Measurements from ENCODE around the gene EIF6.
"Not testable (repeated sequence)": the region's sequence is repeated elsewhere in the genome, so short reads cannot be mapped to it uniquely, and the experiment has no call there.

EIF6 gene

DNA sequence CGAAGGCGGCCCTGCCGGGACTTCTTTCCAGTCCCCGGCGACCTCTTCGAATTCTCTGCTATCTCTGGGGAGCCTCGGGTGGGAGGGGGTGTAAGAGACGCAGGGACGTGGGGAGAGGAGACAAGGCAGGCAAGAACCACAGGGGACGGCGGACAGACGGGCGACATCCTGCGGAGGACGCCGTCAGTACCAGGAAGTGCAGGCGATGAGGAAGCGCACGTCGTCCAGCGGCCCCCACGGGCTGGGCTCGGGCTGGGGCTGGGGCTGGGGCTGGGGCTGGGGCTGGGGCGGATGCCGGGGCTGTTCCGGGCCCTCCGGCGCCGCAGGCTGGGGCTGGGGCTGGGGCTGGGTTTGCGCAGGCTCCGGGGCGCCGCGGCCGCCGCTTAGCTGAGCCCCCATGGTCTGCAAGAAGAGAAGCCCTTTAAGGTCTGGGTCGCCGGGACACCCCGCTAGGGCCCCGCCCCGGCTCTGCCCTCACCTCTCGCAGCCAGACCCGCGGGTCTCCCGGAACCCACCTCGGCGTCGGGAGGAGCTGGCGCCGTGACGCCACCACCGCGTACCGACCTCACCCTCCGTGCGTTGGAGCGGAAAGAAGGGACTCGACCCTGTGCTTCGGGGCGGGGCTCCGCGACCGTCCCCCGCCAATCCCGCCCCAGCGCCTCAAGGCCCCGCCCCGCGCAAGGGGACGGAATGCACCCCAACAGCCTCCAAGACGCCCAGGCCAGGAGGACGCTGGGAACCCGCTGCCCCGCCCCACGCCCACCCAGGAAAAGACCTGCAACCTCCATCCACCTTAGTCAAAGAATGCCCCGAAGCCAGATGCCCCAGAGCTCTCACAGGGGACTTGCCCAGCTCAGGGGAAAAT lies 6.8 kb downstream of the EIF6 start, which contains the start of gene MMP24OS:
Gene MMP24OS, minus strand, starts transcription at position 592 of the 865 bp plus-strand sequence. Its CDS starts 193 bp downstream, at position 399.
- DNase-seq = peak; percentile 86

DNA sequence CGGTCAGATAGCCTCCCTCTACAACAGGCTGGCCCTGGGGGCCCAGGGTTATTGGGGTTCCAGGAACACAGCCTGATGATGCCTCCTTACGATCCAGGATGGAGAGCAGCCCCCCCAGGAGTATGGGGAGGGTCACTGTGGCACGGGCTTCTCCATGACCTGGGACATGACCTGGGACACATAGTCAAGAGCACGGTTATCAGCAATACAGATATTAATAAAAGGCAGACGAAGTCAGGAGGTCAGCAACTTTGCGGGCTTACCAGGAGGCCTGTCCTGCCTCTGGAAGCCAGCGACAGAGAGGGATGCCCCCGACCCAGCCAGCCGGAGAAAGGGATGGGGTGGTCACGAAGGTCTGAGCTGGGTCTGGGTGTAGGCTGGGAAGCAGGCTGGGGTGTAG lies 7.4 kb downstream of the EIF6 start:
- DNase-seq = no peak

DNA sequence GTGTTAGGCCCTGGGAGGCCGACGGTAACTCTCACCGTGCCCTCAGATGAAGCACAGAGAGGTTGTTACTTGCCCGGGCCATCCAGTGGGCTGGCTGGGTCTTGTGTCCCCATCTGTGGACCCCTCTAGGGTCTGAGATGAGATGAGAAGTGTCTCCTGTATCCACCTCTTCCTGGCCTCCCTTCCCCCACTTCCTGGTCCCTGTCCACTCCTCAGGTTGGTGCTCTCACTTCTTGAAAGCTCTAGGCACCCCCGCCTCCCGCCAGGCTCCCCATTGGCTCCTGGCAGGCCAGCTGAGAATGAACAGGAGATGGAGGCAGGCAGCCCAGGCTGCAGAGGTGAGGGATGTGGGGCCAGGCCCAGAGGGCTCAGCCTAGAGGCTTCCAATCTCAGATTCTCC lies 8.2 kb downstream of the EIF6 start:
- no peak for DNase-seq

DNA sequence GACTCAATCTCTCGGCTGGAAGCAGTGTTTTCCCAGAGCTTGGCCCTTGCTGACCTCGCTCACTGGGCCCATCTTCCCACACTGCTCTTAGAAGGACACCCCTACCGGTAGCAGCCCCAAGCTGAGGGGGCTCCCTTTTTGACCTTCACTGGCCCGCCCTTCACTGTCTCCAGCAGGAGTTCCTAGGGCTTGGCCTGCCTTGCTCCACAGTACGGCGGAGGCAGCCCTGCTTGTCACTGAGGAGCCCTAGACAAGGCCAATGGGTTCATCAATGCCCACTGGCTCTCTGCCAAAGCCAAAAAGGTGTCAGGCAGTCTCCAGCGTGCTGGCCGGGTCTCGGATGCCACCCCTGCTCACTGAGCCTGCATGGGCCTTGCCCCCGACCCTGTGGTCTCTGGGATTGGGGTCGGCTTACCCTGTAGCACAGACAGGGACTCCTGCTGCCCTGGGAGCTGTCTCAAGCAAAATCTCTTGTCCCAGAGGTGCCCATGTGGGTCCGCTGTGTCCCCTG lies 8.8 kb downstream of the EIF6 start:
- no peak for DNase-seq

DNA sequence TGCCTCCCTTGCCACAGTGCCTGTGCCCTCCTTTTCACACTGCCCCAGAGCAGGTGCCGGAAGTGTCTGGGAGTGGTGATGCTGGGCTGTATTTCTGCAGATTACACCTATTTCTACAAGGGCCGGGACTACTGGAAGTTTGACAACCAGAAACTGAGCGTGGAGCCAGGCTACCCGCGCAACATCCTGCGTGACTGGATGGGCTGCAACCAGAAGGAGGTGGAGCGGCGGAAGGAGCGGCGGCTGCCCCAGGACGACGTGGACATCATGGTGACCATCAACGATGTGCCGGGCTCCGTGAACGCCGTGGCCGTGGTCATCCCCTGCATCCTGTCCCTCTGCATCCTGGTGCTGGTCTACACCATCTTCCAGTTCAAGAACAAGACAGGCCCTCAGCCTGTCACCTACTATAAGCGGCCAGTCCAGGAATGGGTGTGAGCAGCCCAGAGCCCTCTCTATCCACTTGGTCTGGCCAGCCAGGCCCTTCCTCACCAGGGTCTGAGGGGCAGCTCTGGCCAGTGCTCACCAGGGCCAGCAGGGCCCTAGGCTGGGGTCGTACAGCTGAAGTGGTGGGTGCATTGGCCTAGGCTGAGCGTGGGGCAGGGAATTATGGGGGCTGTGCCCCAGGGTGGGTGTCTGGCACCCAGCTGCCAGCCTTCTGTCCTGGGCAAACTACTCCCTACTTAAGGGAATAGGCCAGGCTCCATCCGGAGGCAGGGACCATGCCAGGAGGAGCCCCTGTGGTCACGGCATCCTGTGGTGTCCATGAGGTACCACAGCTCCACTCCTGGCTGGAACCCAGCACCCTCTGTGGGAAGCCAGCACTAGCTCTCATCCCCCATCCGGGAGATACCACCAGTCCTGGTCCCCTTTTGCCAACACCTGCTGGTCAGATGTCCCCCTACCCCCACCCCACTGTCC lies 10.1 kb downstream of the EIF6 start:
- no peak for DNase-seq

DNA sequence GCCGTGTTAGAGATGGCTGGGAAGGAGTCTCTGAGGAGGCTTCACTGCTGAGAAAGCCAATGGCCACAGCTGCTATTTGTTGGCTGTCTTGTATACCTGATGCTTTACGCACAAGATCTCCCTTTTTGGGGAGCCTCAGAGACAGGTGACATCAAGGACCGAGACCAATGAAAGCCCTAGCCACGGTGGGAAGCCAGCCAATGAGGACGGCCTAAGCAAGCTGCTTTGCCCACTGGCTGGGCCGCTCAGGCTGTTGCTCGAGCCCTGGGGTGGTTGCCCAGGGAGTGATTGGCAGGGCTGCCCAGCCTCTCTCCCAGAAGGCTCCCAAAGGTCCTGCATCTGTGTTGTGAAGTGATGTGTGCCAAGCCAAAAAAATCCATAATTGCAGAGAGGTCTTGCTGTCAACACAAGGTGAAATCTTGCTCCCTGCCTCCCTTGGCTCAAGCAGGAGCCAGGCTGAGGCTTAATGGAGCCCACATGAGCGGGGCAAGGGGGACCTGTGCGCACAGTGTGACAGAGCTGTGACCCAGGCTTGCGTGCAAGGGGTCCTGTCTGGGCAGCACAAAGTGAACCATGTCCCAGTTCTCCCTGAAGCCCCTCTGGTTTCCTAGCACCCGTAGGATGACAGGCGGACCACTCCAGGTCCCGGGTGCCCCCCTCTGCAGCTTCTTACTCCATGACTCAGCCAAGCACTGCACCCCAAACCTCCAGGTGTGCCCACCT lies 11.0 kb downstream of the EIF6 start:
- no peak for DNase-seq

DNA sequence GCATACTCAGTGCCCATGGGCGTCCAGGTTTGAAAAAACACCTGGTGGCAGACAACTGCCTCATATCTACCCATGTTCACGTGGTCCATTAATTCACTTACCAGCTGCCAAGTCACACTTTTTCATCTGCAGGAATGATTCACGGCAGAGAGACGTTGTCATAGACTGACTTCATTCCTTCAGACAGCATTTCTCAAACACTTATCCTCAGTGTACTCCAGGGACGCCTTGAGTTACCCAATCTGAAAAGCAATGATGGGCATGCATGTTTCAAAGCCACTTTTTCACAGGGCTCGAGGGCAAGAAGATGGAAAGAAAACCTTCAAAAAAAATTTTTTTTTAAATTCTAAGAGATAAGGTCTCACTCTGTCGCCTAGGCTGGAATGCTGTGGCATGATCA lies 12.7 kb downstream of the EIF6 start:
- no peak for DNase-seq

DNA sequence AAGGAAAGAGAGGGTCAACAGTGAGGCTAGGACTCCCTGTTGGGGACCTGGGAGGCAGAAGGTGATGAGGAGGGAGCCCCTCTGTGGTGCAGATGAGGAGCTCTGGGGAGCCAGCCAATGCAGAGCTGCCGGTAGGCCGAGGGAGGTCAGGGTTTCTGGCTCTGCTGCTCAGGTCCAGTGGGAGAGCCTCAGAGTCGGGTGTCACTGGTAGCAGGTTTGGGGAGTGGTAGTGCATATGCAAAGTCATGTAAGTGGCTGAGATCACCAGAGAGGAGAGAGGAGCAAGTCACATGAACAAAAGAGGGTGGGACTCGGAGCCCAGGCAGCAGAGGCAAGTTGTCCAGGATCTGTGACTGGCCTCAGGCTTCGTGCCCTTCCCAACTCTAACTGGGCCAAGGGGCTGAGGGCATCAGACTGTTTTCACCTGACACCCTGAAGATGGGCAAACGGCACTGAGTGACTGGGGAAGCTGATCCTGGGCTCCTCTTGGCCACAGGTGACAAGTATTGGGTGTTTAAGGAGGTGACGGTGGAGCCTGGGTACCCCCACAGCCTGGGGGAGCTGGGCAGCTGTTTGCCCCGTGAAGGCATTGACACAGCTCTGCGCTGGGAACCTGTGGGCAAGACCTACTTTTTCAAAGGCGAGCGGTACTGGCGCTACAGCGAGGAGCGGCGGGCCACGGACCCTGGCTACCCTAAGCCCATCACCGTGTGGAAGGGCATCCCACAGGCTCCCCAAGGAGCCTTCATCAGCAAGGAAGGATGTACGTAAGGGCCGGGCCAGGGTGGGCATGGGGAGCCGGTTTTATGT lies 13.3 kb downstream of the EIF6 start:
- no peak for DNase-seq

DNA sequence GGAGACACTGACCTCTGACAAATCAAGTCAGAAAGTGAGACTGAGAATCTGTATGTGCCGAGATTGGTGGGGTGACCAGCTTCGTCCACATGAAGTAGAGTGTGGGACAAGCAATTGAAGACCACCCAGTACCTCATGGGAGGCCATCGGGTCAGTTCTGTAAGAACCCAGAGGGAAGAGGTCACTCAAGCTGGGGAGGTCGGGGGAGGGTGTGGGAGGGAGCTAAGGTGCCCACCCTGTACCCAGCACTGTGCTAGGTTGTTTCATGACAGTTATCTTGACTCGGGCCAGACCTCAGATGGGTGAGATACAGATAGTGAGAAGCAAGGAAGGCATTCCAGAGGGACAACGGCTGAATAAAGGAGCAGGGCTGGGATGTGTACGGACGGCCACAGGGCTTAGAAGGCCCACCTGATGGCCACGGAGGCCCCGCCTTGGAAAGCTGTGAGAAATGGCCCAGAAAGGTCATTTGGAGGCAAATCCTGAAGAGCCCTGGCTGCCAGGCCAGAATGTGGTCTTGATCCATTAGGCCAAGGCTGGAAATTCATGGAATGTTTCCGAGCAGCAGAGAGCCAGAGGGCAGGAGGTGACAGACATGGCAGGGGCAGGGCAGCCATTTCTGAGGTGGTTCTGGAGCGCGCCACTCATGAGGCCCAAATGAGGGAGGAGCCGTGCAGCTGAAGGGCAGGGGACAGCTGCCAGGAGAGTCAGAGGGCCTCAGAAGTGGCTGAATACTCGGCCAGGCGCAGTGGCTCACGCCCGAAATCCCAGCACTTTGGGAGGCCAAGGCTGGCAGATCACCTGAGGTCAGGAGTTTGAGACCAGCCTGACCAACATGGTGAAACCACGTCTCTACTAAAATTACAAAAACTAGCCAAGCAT lies 14.3 kb downstream of the EIF6 start:
- DNase-seq = no peak

DNA sequence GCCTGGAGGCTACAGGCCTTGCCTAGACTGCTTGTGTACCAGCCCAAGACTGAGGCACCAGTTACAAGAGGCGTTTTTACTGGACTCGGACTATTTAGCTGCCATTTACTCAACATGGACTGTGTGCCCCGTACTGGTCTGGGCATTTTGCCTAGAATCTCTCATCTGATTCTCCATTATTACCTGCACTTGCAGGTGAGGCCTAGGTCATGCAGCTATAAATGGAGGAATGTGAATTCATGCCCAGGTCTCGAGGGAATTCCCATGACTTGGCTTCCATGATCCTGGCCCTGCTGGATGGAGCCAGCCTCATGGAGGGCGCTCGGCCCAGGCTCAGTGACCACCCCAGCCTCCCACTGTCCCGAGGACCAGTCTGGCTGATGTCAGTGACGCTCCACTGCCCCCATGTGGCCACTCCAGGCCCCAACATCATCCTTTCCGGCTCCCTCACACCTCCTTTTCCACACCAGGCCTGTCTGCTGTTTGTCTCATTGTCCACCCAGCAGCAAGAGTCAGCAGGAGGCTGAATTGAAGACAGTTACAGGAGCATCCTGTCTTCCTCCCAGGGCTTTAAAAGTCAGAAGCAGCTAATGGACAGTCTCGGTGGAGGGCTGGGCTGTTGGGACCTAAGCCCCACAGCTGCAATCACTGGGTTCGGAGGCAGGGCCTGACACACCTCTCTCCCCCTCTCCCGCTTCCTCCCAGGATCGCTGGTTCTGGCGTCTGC lies 15.4 kb downstream of the EIF6 start:
- DNase-seq = peak in 1 of 2 experiments; percentile 40

DNA sequence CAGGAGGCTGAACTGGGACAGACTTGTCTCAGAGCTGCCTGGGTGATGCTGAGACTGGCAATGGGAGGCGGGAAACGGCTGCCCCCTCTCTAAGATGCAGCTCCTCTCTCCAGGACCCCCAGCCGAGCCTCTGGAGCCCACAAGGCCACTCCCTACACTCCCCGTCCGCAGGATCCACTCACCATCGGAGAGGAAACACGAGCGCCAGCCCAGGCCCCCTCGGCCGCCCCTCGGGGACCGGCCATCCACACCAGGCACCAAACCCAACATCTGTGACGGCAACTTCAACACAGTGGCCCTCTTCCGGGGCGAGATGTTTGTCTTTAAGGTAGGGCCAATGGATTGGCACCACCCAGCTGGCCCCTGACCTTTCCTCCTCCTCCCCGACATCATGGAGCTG lies 17.5 kb downstream of the EIF6 start:
- no peak for DNase-seq

DNA sequence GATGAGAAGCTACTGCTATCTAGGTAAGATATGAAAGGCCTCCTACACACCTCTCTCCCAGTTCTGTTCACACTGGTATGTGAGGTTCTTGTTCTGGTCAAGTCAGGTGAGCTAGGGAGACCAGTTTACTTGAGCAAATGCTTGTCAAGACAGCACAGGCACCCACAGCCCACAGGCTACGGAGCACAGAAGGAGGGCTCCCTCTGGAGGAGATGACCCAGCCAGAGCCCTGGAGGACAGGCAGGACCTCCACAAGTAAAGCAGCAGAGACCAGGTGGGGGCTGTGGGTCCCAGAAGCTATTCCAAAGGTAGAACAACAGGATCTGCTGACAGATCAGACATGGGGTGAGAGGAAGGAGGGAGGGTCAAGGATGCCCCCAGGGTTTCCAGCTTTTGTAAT lies 19.8 kb downstream of the EIF6 start:
- no peak for DNase-seq

DNA sequence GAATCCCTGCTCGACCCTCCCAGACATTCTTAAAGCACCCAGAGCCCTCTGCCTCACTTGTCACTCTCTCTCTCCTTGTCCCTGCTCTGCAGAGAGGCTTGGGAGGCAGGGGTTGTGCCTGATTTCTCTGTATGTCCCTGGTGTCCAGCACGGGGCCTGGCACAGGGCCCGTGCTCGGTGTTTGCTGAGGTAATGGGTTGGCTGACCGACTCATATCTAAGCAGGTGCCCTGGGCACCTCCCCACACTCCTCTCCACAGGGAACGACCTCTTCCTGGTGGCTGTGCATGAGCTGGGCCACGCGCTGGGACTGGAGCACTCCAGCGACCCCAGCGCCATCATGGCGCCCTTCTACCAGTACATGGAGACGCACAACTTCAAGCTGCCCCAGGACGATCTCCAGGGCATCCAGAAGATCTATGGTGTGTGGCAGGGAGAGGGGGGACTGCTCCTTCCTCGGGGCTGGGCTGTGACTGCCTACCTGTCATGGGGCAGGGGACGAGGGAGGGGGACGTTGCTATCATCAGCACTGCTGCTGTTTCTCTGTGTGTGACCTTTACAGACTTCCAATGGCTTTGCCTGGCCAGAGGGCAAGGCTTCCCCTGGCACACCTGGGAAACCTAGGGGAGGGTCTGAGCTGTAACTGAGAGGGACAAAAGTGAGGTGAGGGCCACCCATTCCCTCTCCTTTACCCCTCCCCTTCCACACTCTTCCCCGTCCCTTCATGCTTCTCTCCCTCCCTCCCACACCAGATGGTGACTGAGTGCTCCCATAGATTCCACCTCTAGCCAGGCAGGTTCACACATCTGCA lies 20.8 kb downstream of the EIF6 start:
- no peak for DNase-seq

DNA sequence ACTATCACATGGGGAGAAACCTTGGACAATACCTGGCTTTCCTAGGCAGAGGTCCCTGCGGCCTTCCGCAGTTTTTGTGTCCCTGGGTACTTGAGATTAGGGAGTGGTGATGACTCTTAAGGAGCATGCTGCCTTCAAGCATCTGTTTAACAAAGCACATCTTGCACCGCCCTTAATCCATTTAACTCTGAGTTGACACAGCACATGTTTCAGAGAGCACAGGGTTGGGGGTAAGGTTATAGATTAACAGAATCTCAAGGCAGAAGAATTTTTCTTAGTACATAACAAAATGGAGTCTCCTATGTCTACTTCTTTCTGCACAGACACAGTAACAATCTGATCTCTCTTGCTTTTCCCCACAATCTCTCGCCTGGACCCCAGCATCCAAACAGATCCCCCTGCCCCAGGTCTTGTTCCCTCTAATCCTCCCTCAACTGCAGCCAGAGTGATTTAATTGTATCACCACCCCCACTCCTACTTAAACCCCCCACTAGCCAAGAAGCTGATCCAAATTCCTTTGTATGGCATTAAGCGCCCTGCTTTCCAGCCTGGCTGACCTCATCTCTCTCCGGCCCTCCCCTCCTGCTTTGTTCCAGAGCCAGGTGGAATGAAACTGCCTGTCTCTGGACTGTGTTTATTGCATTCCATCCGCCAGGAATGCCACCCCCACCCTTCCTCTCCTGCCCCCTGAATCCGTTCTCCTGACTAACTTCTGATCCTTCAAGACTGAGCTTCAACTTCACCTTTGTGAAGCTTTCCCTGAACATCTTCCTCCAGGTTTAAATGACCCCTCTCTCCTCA lies 21.6 kb downstream of the EIF6 start:
- DNase-seq = not testable (repeated sequence)

DNA sequence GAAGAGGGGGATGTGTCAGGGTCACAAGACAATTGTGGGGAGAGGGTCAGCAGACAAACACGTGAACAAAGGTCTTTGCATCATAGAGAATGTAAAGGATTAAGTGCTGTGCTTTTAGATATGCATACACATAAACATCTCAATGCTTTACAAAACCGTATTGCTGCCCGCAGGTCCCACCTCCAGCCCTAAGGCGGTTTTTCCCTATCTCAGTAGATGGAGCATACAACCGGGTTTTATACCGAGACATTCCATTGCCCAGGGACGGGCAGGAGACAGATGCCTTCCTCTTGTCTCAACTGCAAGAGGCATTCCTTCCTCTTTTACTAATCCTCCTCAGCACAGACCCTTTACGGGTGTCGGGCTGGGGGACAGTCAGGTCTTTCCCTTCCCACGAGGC lies 22.3 kb downstream of the EIF6 start:
- DNase-seq = not testable (repeated sequence)

DNA sequence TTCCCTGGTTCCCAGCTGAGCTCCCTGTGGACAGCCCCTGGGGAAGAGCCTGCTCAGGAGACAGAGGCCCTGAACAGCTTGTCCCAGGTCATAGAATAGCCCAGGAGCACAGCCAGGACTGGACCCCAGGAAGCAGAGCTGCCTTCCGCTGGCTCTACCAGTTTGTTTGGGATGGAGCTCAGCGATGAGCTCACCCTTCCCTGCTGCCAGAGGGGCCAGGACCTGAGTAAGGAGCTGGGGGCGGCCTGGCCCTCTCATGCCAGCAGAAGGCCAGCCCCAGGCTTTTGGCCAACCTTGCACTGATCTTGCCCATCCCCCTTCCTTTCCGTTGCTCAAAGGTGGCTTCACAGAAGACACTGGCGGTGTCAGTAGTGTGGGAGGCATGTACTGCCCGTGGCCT lies 24.1 kb downstream of the EIF6 start:
- no peak for DNase-seq

DNA sequence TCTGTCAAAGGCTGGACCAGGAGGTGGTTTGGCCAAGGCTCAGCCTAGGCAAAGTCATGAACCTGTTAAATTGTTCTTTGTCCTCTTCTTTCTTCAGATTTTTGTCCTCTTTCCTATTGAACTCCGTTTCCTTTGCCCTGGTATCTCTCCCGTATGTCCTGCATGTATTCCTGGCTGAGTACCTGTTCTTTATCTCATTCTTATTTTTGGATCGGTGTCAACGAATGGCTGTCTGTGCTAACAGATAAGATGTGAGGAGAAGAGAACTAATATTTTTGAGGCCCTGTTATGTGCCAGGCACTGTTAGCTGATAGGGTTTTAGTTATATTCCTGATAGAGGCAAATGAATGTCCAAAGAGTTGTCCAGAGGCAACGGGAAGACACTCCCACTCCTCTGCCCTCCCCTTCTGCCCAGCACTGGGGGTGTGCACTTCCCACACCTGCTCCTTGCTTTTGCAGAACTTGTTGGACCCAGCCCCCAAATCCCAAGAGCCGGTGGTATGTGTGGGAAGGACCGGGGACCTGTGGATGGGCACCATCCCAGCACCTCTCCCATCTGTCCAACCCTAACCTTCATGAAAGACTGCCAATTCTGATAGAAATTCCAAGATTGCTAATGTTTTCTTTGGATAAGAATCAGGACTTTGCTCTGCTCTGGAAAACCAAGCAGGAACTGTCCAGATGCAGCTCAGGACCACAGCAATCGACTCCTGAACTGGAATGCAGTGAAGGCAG lies 27.2 kb downstream of the EIF6 start:
- DNase-seq = no peak
